ENCODE data around the gene EOLA2. TPM values are rescaled to one million over a fixed set of nuclear protein-coding genes. Genes with fewer than 3 reads are reported as not detected.

EOLA2 gene
- polyA plus RNA-seq, 1 experiment: 35.8 TPM

Other genes starting within 250 kb of the EOLA2 start
- not detected in 2 replicates for gene MAGEA11, start 226.4 kb downstream of the EOLA2 start, polyA plus RNA-seq (2011; rRNA removed)
- 0.12 and 0.25 TPM in 2 replicates for gene HSFX1, start 164.4 kb downstream of the EOLA2 start, polyA plus RNA-seq (2011; rRNA removed)
- gene MAGEA9, start 156.6 kb downstream of the EOLA2 start, polyA plus RNA-seq (2011; rRNA removed): not detected in 2 replicates
- gene MAGEA8, start 57.3 kb downstream of the EOLA2 start, polyA plus RNA-seq (2011; rRNA removed): not detected in 2 replicates
- gene HSFX4, start 8.9 kb downstream of the EOLA2 start, polyA plus RNA-seq (2011; rRNA removed): not detected in 2 replicates